ENCODE results near the gene TRNAU1AP. TPM values are rescaled to one million over a fixed set of nuclear protein-coding genes. Genes with fewer than 3 reads are reported as not detected.
"Not testable (repeated sequence)": the region's sequence is repeated elsewhere in the genome, so short reads cannot be mapped to it uniquely, and the experiment has no call there.

TRNAU1AP gene
- total and polyA plus RNA-seq, 7 donors, result 14.1 to 36.5 (median 26.8) TPM

GRCh38 chr1:28579401-28579800 lies 26.5 kb downstream of the TRNAU1AP start:
- Histone ChIP-seq H3K4me3 (peak overlapping the region in 1 of 4 donors; percentile 9), H3K27ac (peak overlapping the region in 3 of 4 donors; percentile 82 to 95 (median 93)), H3K4me1 (peaks cover 0 to 40% (median 30%) of the 10 kb centered on the region in 4 donors), H3K9me3 (no peaks in the 10 kb centered on the region), H3K27me3 (no peaks in the 10 kb centered on the region), H3K36me3 (peaks cover 9 to 61% (median 26%) of the 10 kb centered on the region in 4 donors)
- intact Hi-C loops (cut with DNase I), result no loop called here
- DNase-seq, result no peak
- WGBS, 2 donors, result 71 to 95% methylated on average over 1 of the region's 1 CpG
- no peak for TF ChIP-seq POLR2AphosphoS5 (IDR thresholded peaks at IDR 0.05)
- no peak for TF ChIP-seq CTCF (IDR thresholded peaks at IDR 0.05)

- no peak for TF ChIP-seq POLR2A (IDR thresholded peaks at IDR 0.05)
- no peak for TF ChIP-seq POLR2AphosphoS5 (IDR thresholded peaks at IDR 0.05)
- TF ChIP-seq CTCF (IDR thresholded peaks at IDR 0.05), result no peak
- no peak for TF ChIP-seq EP300 (IDR thresholded peaks at IDR 0.05)
- Histone ChIP-seq H3K9me3 (no peaks in the 10 kb centered on the region), H3K4me3 (peak overlapping the region; percentile 69 to 96 (median 86)), H3K27me3 (no peaks in the 10 kb centered on the region), H3K4me1 (peaks cover 0 to 40% (median 30%) of the 10 kb centered on the region in 4 donors), H3K36me3 (peaks cover 9 to 46% (median 26%) of the 10 kb centered on the region in 4 donors), H3K27ac (peak overlapping the region; percentile 82 to 98 (median 94))
- no peak for DNase-seq
- WGBS, 2 donors, result 1% methylated on average over 26 of the region's 26 CpGs
- intact Hi-C loops (cut with DNase I), result loop anchor here (1.0 to 10.0 kb wide), 3 partner anchors 28 to 346 kb away; partner anchors contain the start of genes ATP5IF1, DNAJC8, TAF12 and TRNAU1AP
Measured at GRCh38 chr1:28580722-28581530, 28.0 kb downstream of the TRNAU1AP start.

- 0 to 1% methylated on average over 75 of the region's 75 CpGs for WGBS, 2 donors
Measured at GRCh38 chr1:28581531-28582247, 28.8 kb downstream of the TRNAU1AP start.

GRCh38 chr1:28582248-28582615 lies 29.3 kb downstream of the TRNAU1AP start:
- intact Hi-C loops (cut with DNase I), result loop anchor here (5.0 to 10.0 kb wide), 2 partner anchors 60 to 347 kb away; partner anchors contain the start of genes ATP5IF1, DNAJC8 and TAF12
- DNase-seq, result no peak
- TF ChIP-seq EP300 (IDR thresholded peaks at IDR 0.05) (no peak), POLR2A (IDR thresholded peaks at IDR 0.05) (no peak), POLR2AphosphoS5 (IDR thresholded peaks at IDR 0.05) (no peak), CTCF (IDR thresholded peaks at IDR 0.05) (no peak)
- WGBS, 2 donors, result 2% methylated on average over 10 of the region's 10 CpGs
- peak overlapping the region; percentile 69 to 96 (median 86) for H3K4me3 ChIP-seq
- H3K4me1 ChIP-seq, result peaks cover 0 to 40% (median 30%) of the 10 kb centered on the region in 4 donors
- no peaks in the 10 kb centered on the region for H3K27me3 ChIP-seq
- peak overlapping the region; percentile 82 to 98 (median 94) for H3K27ac ChIP-seq
- H3K9me3 ChIP-seq, result no peaks in the 10 kb centered on the region
- H3K36me3 ChIP-seq, result peaks cover 9 to 33% (median 21%) of the 10 kb centered on the region in 4 donors

More at GRCh38 chr1:28581531-28582247, 28.8 kb downstream of the TRNAU1AP start:
- peak overlapping the region; percentile 69 to 96 (median 86) for H3K4me3 ChIP-seq
- peak; percentile 99 for DNase-seq
- peaks cover 0 to 40% (median 30%) of the 10 kb centered on the region in 4 donors for H3K4me1 ChIP-seq
- TF ChIP-seq POLR2A (IDR thresholded peaks at IDR 0.05), result peak; percentile 93
- TF ChIP-seq POLR2AphosphoS5 (IDR thresholded peaks at IDR 0.05), result peak; percentile 97 to 100 (median 99)
- no peak for TF ChIP-seq EP300 (IDR thresholded peaks at IDR 0.05)
- peaks cover 9 to 38% (median 24%) of the 10 kb centered on the region in 4 donors for H3K36me3 ChIP-seq
- H3K27me3 ChIP-seq, result no peaks in the 10 kb centered on the region
- peak overlapping the region; percentile 82 to 98 (median 94) for H3K27ac ChIP-seq
- no peaks in the 10 kb centered on the region for H3K9me3 ChIP-seq
- intact Hi-C loops (cut with DNase I), result loop anchor here (1.0 to 10.0 kb wide), 3 partner anchors 28 to 347 kb away; partner anchors contain the start of genes ATP5IF1, DNAJC8, TAF12 and TRNAU1AP

- WGBS, 2 donors, result 90 to 93% methylated on average over 19 of the region's 19 CpGs
- peaks cover 0 to 13% (median 11%) of the 10 kb centered on the region in 4 donors for H3K4me1 ChIP-seq
- H3K27me3 ChIP-seq, DNase-seq, H3K4me3 ChIP-seq, H3K9me3 ChIP-seq, H3K27ac ChIP-seq, H3K36me3 ChIP-seq: not testable (repeated sequence)
- intact Hi-C loops (cut with DNase I), result loop anchor here (10.0 kb wide), 1 partner anchor 352 kb away; the partner anchor contains the start of genes ATP5IF1 and DNAJC8
Measured at GRCh38 chr1:28586585-28587391, 33.9 kb downstream of the TRNAU1AP start.
